SIG-M5 treated with dmso at 0.1 percent for 504 hours (cell line): Measurements from ENCODE around the gene ETFB.

Experiments
- DNase-seq: peaks from one replicate; lab custom pipeline; 2025; ENCODE audit not compliant: unreplicated experiment; lab: John Stamatoyannopoulos, UW

ETFB gene

GRCh38 chr19:51329411-51329810 lies 36.8 kb downstream of the ETFB start:
- no peak for DNase-seq

- DNase-seq: peak; percentile 30
These were observed 38.9 kb downstream of the ETFB start for GRCh38 chr19:51327066-51328001.

- no peak for DNase-seq
These were observed 39.7 kb downstream of the ETFB start for GRCh38 chr19:51326216-51327065.

GRCh38 chr19:51325161-51325976 lies 40.8 kb downstream of the ETFB start:
- no peak for DNase-seq

GRCh38 chr19:51324167-51324481 lies 42.1 kb downstream of the ETFB start:
- no peak for DNase-seq

- DNase-seq: no peak
These were observed 42.6 kb downstream of the ETFB start for GRCh38 chr19:51323481-51324166.

- DNase-seq: no peak
These were observed 44.4 kb downstream of the ETFB start for GRCh38 chr19:51321799-51322198.

GRCh38 chr19:51320280-51320657 lies 45.9 kb downstream of the ETFB start:
- no peak for DNase-seq

GRCh38 chr19:51319649-51320279 lies 46.4 kb downstream of the ETFB start:
- no peak for DNase-seq

GRCh38 chr19:51318687-51319648 lies 47.2 kb downstream of the ETFB start:
- no peak for DNase-seq

GRCh38 chr19:51317968-51318367 lies 48.2 kb downstream of the ETFB start:
- no peak for DNase-seq

- no peak for DNase-seq
These were observed 48.8 kb downstream of the ETFB start for GRCh38 chr19:51317376-51317775.

- DNase-seq: no peak
These were observed 49.5 kb downstream of the ETFB start for GRCh38 chr19:51316688-51317087.

- DNase-seq: no peak
These were observed 54.6 kb downstream of the ETFB start, which contains the start of gene IGLON5 for GRCh38 chr19:51311351-51312257. IGLON5 (plus strand) TSS chr19:51311644; CDS start chr19:51311848, 204 bp downstream.

GRCh38 chr19:51305479-51305878 lies 60.7 kb downstream of the ETFB start:
- DNase-seq: no peak

- DNase-seq: no peak
These were observed 64.9 kb downstream of the ETFB start for GRCh38 chr19:51301266-51301665.

- DNase-seq: no peak
These were observed 68.8 kb downstream of the ETFB start for GRCh38 chr19:51297406-51297805.
